Measurements from ENCODE around the gene PEA15. TPM values are rescaled to one million over a fixed set of nuclear protein-coding genes. Genes with fewer than 3 reads are reported as not detected.

The PEA15 gene
- total RNA-seq, 1 experiment from 2014 or later, result 183 TPM

DNA sequence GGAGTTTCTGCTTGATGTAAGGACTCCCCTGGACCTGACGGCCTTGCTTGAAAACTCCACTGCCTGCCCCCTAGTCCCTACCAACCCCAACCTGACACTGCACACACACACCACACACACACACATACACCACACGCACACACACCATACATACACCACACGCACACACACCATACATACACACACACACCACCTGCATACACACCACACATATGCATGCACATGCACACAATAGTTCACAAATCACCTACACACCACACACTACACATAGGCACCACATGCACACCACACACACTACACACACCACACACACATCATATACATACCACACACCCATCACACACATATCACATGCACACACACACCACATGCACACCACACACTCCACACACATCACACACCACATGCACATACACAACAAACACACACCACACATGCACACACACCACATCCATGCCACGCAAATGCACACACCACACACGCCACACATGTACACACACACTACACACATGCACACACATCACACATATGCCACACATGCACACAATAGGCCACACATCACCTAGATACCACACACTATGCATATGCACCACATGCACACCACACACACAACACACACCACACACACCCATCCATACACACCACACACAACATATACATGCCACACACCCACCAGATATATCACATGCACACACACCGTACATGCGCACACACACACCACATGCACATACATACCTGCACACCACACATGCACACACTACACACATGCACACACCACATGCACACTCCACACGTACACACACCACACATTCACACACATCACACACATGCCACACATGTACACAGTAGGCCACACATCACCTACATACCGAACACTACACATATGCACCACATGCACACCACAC lies 11.1 kb upstream of the PEA15 start:
- ChIA-PET POLR2A (interaction anchor here (0.6 to 2.1 kb wide), 11 partner anchors 11 to 172 kb away, joined by 3 to 15 read pairs (median 5); partner anchors contain the start of gene PEX19), CTCF (interaction anchor here (0.5 to 7.8 kb wide), 91 partner anchors 9 to 1069 kb away, joined by 3 to 208 read pairs (median 5); partner anchors contain the start of genes ATP1A4, IGSF8, PEA15 and PEX19)
- TF ChIP-seq CTCF (IDR thresholded peaks at IDR 0.05; ENCODE audit: unreplicated experiment), result no peak
- H3K4me1 Mint-ChIP-seq (ENCODE audit: insufficient read depth, unreplicated experiment), result no peaks in the 10 kb centered on the region
- no peaks in the 10 kb centered on the region for H3K27me3 Mint-ChIP-seq (ENCODE audit: insufficient read depth, unreplicated experiment)
- intact Hi-C loops (cut with micrococcal nuclease), result loop anchor here (1.0 to 10.0 kb wide), 7 partner anchors 25 to 411 kb away; no protein-coding TSS in a partner anchor
- no peak for DNase-seq (ENCODE audit: unreplicated experiment)
- no TSS peak for BruUV-seq (replicated peaks)
- H3K36me3 Mint-ChIP-seq (ENCODE audit: insufficient read depth, unreplicated experiment), result no peaks in the 10 kb centered on the region
- H3K4me3 Mint-ChIP-seq (ENCODE audit: unreplicated experiment), result no peak overlapping the region
- H3K9me3 Mint-ChIP-seq (ENCODE audit: unreplicated experiment), result no peaks in the 10 kb centered on the region
- no peak overlapping the region for H3K27ac Mint-ChIP-seq (ENCODE audit: low read depth, unreplicated experiment)

GRCh38 chr1:160194737-160195059 lies 10.5 kb upstream of the PEA15 start:
- peaks cover 4% of the 10 kb centered on the region for H3K36me3 Mint-ChIP-seq (ENCODE audit: insufficient read depth, unreplicated experiment)
- no peaks in the 10 kb centered on the region for H3K4me1 Mint-ChIP-seq (ENCODE audit: insufficient read depth, unreplicated experiment)
- CTCF ChIA-PET, result interaction anchor here (0.6 to 2.7 kb wide), 14 partner anchors 9 to 412 kb away, joined by 3 to 23 read pairs (median 4); no protein-coding TSS in a partner anchor
- BruUV-seq (replicated peaks), result no TSS peak
- TF ChIP-seq CTCF (IDR thresholded peaks at IDR 0.05; ENCODE audit: unreplicated experiment), result no peak
- H3K27me3 Mint-ChIP-seq (ENCODE audit: insufficient read depth, unreplicated experiment), result no peaks in the 10 kb centered on the region
- no peak overlapping the region for H3K27ac Mint-ChIP-seq (ENCODE audit: low read depth, unreplicated experiment)
- no peak for DNase-seq (ENCODE audit: unreplicated experiment)
- intact Hi-C loops (cut with micrococcal nuclease), result loop anchor here (10.0 kb wide), 1 partner anchor 410 kb away; no protein-coding TSS in a partner anchor
- no peak overlapping the region for H3K4me3 Mint-ChIP-seq (ENCODE audit: unreplicated experiment)
- H3K9me3 Mint-ChIP-seq (ENCODE audit: unreplicated experiment), result no peaks in the 10 kb centered on the region
- POLR2A ChIA-PET, result interaction anchor here (0.6 kb wide), 1 partner anchor 145 kb away, joined by 4 read pairs; no protein-coding TSS in a partner anchor

DNA sequence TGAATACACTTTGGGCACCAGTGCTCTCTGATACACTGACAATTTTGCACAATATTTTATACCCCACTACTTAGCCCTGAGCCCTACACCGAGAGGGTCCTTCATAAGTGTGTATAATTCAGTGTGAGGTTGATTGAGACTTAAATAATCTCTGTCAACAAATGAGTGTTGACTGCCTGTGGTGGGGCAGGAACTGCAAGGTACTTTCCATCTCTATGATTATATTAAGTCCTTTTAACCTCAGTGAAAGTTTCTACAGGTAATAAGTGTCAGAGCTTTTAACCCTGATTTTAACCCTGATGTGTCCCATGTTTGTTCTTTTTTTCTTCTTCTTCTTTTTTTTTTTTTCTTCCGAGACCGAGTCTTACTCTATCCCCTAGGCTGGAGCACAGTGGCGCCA lies 9.0 kb upstream of the PEA15 start:
- no peak for DNase-seq (ENCODE audit: unreplicated experiment)
- ChIA-PET POLR2A (interaction anchor here (0.6 to 1.2 kb wide), 2 partner anchors 27 to 61 kb away, joined by 3 read pairs; no protein-coding TSS in a partner anchor), CTCF (interaction anchor here (0.5 to 2.7 kb wide), 20 partner anchors 11 to 221 kb away, joined by 3 to 23 read pairs (median 4); no protein-coding TSS in a partner anchor)
- H3K4me3 Mint-ChIP-seq (ENCODE audit: unreplicated experiment), result no peak overlapping the region
- no TSS peak for BruUV-seq (replicated peaks)
- no peak overlapping the region for H3K27ac Mint-ChIP-seq (ENCODE audit: low read depth, unreplicated experiment)
- H3K4me1 Mint-ChIP-seq (ENCODE audit: insufficient read depth, unreplicated experiment), result no peaks in the 10 kb centered on the region
- peaks cover 9% of the 10 kb centered on the region for H3K36me3 Mint-ChIP-seq (ENCODE audit: insufficient read depth, unreplicated experiment)
- intact Hi-C loops (cut with micrococcal nuclease), result loop anchor here (10.0 kb wide), 1 partner anchor 409 kb away; no protein-coding TSS in a partner anchor
- H3K9me3 Mint-ChIP-seq (ENCODE audit: unreplicated experiment), result no peaks in the 10 kb centered on the region
- no peaks in the 10 kb centered on the region for H3K27me3 Mint-ChIP-seq (ENCODE audit: insufficient read depth, unreplicated experiment)
- no peak for TF ChIP-seq CTCF (IDR thresholded peaks at IDR 0.05; ENCODE audit: unreplicated experiment)

GRCh38 chr1:160197231-160197630 lies 8.0 kb upstream of the PEA15 start:
- no peak for DNase-seq (ENCODE audit: unreplicated experiment)
- peaks cover 9% of the 10 kb centered on the region for H3K36me3 Mint-ChIP-seq (ENCODE audit: insufficient read depth, unreplicated experiment)
- no peak overlapping the region for H3K27ac Mint-ChIP-seq (ENCODE audit: low read depth, unreplicated experiment)
- POLR2A ChIA-PET, result interaction anchor here (0.6 kb wide), 1 partner anchor 94 kb away, joined by 3 read pairs; no protein-coding TSS in a partner anchor
- no TSS peak for BruUV-seq (replicated peaks)
- TF ChIP-seq CTCF (IDR thresholded peaks at IDR 0.05; ENCODE audit: unreplicated experiment), result no peak
- no peaks in the 10 kb centered on the region for H3K27me3 Mint-ChIP-seq (ENCODE audit: insufficient read depth, unreplicated experiment)
- H3K9me3 Mint-ChIP-seq (ENCODE audit: unreplicated experiment), result no peaks in the 10 kb centered on the region
- intact Hi-C loops (cut with micrococcal nuclease), result loop anchor here (10.0 kb wide), 1 partner anchor 408 kb away; no protein-coding TSS in a partner anchor
- CTCF ChIA-PET, result interaction anchor here (2.2 to 2.7 kb wide), 6 partner anchors 22 to 96 kb away, joined by 9 to 23 read pairs (median 13); no protein-coding TSS in a partner anchor
- no peak overlapping the region for H3K4me3 Mint-ChIP-seq (ENCODE audit: unreplicated experiment)
- no peaks in the 10 kb centered on the region for H3K4me1 Mint-ChIP-seq (ENCODE audit: insufficient read depth, unreplicated experiment)

Data from MCF 10A (cell line).